HepG2 (cell line): ENCODE results near the gene BMERB1.

Experiments
- RFX5 ChIP-seq: IDR thresholded peaks from 2 replicates; pipeline ENCODE4 v1.6.1; 2011; ENCODE audit warnings: low read depth, low read length, improper control_type of control experiment
- ZFX ChIP-seq: sonication (generic); formaldehyde crosslinking; IDR thresholded peaks from 2 replicates; pipeline ENCODE4 v1.4.0; 2020; ENCODE audit warnings: mild to moderate bottlenecking, low read depth, missing genetic modification reagents, moderate library complexity
- ZNF225 ChIP-seq: sonication (generic); formaldehyde crosslinking; IDR thresholded peaks from 2 replicates; pipeline ENCODE4 v1.4.0; 2020; ENCODE audit warnings: mild to moderate bottlenecking, missing genetic modification reagents
- TF ChIP-seq, protein P1 (sequence below): sonication (generic); formaldehyde crosslinking; IDR thresholded peaks from 2 replicates; pipeline ENCODE4 v1.4.0; 2020; ENCODE audit warnings: missing genetic modification reagents, mild to moderate bottlenecking, borderline replicate concordance
- TF ChIP-seq, protein P2 (sequence below): sonication (generic); formaldehyde crosslinking; IDR thresholded peaks from 2 replicates; pipeline ENCODE4 v1.4.0; 2020; ENCODE audit warnings: missing genetic modification reagents, mild to moderate bottlenecking, borderline replicate concordance

DNA sequence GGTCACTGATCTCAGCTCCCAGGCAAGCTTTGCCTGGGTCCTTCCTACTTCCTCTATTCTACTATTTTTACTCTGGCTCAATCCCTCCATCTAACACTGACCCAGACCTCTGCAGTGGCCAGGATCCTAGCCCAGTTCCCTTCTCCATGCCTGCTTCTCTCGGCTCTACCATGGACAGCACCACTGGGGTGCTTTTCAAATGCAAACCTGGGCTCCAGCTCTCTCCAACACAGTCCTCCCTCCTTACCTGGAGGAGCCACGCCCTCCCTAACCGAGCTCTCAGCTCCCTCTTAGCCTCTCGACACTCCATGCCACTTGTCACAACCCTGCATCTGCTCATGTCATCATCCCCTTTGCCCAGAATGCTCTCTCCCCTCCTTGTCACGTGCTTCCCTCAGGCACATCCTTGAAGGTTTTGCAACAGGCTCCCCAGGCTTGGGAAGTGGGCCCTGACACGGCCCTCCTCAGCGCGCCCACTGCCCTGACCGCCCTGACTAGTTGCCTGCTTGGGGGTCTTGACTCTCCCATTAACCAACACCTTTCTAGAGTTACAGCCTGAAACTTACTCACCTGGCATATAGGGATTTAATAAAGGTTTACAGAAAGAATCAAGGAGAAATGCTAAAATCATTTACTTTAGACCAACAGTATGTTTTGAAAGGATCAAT lies 167.0 kb downstream of the BMERB1 start:
- no peak for TF ChIP-seq ZNF225
- TF ChIP-seq RFX5 = no peak
- TF ChIP-seq, protein P1, sequence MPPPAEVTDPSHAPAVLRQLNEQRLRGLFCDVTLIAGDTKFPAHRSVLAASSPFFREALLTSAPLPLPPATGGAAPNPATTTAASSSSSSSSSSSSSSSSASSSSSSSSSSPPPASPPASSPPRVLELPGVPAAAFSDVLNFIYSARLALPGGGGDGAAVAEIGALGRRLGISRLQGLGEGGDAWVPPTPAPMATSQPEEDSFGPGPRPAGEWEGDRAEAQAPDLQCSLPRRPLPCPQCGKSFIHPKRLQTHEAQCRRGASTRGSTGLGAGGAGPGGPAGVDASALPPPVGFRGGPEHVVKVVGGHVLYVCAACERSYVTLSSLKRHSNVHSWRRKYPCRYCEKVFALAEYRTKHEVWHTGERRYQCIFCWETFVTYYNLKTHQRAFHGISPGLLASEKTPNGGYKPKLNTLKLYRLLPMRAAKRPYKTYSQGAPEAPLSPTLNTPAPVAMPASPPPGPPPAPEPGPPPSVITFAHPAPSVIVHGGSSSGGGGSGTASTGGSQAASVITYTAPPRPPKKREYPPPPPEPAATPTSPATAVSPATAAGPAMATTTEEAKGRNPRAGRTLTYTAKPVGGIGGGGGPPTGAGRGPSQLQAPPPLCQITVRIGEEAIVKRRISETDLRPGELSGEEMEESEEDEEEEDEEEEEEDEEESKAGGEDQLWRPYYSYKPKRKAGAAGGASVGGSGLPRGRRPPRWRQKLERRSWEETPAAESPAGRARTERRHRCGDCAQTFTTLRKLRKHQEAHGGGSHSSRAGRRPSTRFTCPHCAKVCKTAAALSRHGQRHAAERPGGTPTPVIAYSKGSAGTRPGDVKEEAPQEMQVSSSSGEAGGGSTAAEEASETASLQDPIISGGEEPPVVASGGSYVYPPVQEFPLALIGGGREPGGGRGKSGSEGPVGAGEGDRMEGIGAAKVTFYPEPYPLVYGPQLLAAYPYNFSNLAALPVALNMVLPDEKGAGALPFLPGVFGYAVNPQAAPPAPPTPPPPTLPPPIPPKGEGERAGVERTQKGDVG (CRISPR knock-in tag) = no peak
- TF ChIP-seq ZFX (CRISPR knock-in tag) = no peak
- TF ChIP-seq, protein P2, sequence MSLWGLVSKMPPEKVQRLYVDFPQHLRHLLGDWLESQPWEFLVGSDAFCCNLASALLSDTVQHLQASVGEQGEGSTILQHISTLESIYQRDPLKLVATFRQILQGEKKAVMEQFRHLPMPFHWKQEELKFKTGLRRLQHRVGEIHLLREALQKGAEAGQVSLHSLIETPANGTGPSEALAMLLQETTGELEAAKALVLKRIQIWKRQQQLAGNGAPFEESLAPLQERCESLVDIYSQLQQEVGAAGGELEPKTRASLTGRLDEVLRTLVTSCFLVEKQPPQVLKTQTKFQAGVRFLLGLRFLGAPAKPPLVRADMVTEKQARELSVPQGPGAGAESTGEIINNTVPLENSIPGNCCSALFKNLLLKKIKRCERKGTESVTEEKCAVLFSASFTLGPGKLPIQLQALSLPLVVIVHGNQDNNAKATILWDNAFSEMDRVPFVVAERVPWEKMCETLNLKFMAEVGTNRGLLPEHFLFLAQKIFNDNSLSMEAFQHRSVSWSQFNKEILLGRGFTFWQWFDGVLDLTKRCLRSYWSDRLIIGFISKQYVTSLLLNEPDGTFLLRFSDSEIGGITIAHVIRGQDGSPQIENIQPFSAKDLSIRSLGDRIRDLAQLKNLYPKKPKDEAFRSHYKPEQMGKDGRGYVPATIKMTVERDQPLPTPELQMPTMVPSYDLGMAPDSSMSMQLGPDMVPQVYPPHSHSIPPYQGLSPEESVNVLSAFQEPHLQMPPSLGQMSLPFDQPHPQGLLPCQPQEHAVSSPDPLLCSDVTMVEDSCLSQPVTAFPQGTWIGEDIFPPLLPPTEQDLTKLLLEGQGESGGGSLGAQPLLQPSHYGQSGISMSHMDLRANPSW (CRISPR knock-in tag) = no peak
